OCI-LY7 (cell line): ENCODE data around the gene MARVELD3.

Experiments
- CTCF ChIP-seq: fragments of 200-600 bp; sonication (generic); conservative IDR thresholded peaks from 2 replicates; pipeline ENCODE4 v1.5.1; 2014; ENCODE audit warnings: mild to moderate bottlenecking, antibody characterized with exemption, low read length, moderate library complexity, mixed read lengths
- EZH2phosphoT487 ChIP-seq: fragments of 200-600 bp; sonication (generic); IDR thresholded peaks from 2 replicates; pipeline ENCODE4 v1.6.1; 2018; ENCODE audit warnings: low read depth, borderline replicate concordance, mild to moderate bottlenecking, mixed run types, antibody characterized with exemption, low read length, moderate library complexity, mixed read lengths

- TF ChIP-seq CTCF (no peak), EZH2phosphoT487 (no peak)
These were observed 55.4 kb downstream of the MARVELD3 start for GRCh38 chr16:71681360-71681759.
